ENCODE data around the gene TCF3. TPM values are rescaled to one million over a fixed set of nuclear protein-coding genes. Genes with fewer than 3 reads are reported as not detected.
"Not testable (repeated sequence)": the region's sequence is repeated elsewhere in the genome, so short reads cannot be mapped to it uniquely, and the experiment has no call there.

The TCF3 gene
- total and polyA plus RNA-seq, 11 donors, result 13.2 to 40.2 (median 22.3) TPM

DNA sequence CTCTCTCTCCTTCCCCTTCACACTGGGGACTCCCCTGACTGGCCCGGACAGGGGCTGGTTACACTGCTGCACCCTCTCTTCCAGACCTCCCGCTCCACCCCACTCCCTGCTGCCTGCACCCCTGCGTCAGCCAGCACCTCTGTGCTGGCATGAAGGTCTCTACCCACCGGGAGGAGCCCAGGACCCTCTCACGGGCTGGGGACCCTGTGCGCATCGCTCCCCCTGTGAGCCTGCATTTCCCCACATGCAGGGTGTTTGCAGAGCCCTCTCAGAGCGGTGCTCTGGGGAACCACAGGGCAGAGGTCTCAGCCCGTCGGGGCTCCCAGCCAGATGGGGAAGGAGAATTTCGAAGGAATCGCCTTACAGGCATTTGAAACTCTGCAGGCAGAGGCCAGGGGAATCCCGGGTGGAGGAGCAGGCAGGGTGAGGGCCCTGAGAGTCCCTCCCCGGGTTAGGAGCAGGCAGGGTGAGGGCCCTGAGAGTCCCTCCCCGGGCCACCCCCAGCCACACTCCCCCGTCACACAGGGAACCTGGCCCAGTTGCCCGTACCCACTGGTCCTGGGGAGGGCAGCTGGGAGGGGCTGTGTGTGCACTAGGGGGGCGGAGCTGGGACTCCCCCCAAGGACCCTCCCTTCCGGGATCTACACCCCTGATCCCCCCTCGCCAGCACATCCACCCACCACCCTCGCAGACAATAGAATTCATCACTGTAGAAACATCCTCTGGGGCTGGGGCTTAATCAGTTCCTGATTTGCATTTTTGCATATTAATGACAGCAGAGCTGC, 16.3 kb upstream of the TCF3 start:
- Histone ChIP-seq H3K4me3 (no peak overlapping the region), H3K9me3 (no peaks in the 10 kb centered on the region), H3K36me3 (no peaks in the 10 kb centered on the region), H3K27me3 (peaks cover 31 to 78% (median 58%) of the 10 kb centered on the region in 9 donors), H3K27ac (no peak overlapping the region), H3K4me1 (peaks cover 0 to 22% (median 4%) of the 10 kb centered on the region in 12 donors)
- no peak for TF ChIP-seq POLR2A (IDR thresholded peaks at IDR 0.05)
- TF ChIP-seq, protein P1, sequence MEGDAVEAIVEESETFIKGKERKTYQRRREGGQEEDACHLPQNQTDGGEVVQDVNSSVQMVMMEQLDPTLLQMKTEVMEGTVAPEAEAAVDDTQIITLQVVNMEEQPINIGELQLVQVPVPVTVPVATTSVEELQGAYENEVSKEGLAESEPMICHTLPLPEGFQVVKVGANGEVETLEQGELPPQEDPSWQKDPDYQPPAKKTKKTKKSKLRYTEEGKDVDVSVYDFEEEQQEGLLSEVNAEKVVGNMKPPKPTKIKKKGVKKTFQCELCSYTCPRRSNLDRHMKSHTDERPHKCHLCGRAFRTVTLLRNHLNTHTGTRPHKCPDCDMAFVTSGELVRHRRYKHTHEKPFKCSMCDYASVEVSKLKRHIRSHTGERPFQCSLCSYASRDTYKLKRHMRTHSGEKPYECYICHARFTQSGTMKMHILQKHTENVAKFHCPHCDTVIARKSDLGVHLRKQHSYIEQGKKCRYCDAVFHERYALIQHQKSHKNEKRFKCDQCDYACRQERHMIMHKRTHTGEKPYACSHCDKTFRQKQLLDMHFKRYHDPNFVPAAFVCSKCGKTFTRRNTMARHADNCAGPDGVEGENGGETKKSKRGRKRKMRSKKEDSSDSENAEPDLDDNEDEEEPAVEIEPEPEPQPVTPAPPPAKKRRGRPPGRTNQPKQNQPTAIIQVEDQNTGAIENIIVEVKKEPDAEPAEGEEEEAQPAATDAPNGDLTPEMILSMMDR (IDR thresholded peaks at IDR 0.05), result no peak
- WGBS, 4 donors, result 4 to 11% (median 5%) methylated on average over 16 to 21 of the region's 21 CpGs
- intact Hi-C loops (cut with DNase I), result no loop called here
- DNase-seq (no peak), ATAC-seq (no peak)

DNA sequence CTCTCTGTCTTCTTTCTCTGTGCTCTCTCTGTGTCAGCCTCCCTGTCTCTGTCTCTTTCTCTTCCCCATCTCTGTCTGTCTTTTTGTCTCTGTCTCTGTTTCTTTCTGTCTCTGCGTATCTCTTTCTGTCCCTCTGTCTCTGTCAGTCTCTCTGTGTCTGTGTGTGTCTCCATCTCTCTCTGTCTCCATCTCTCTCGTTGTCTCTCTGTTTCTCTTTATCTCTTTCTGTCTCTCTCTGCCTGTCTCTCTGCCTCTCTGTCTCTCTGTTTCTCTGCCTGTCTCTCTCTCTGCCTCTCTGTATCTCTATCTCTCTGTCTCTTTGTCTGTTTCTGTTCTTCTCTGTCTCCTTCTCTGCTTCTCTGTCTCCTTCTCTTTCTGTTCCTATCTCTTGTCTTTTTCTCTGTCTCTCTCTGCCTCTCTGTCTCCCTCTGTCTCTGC, 15.7 kb upstream of the TCF3 start:
- Histone ChIP-seq H3K4me1 (peaks cover 0 to 22% (median 4%) of the 10 kb centered on the region in 12 donors), H3K27me3 (peaks cover 28 to 72% (median 53%) of the 10 kb centered on the region in 9 donors), H3K36me3 (no peaks in the 10 kb centered on the region), H3K4me3 (no peak overlapping the region), H3K27ac (no peak overlapping the region), H3K9me3 (no peaks in the 10 kb centered on the region)
- ATAC-seq (no peak), DNase-seq (no peak)
- intact Hi-C loops (cut with DNase I), result no loop called here
- TF ChIP-seq, protein P1 (IDR thresholded peaks at IDR 0.05), result no peak
- no peak for TF ChIP-seq POLR2A (IDR thresholded peaks at IDR 0.05)
- WGBS, 4 donors, result 30 to 62% (median 36%) methylated on average over 2 of the region's 2 CpGs

DNA sequence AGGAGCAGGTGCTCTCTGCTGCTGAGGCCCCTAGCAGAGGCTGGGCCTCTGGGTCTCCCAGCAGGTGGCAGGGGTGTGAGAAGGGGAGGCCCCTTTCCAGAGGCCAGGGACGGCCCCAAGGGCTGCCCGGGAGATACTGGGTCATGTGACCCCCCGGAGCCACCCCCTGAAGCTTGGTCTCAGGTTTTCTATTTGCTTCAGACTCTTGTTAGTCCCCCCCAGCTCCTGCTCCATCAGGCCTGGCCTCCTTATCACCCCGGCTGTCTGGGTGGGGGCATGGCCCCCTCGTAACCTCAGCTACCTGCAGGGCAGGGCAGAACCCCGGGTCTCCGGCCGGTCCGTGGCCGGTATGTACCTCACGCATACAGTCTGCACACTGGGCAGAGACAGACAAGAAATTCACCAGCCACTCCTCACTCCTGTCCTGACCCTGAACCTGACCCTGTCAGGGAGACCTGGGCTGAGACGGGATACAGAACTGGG, 13.2 kb upstream of the TCF3 start:
- peaks cover 0 to 13% (median 0%) of the 10 kb centered on the region in 12 donors for H3K4me1 ChIP-seq
- no peak for TF ChIP-seq POLR2A (IDR thresholded peaks at IDR 0.05)
- TF ChIP-seq, protein P1 (IDR thresholded peaks at IDR 0.05), result no peak
- H3K27ac ChIP-seq, result no peak overlapping the region
- ATAC-seq (no peak), DNase-seq (no peak)
- WGBS, 4 donors, result 48 to 66% (median 53%) methylated on average over 7 to 12 of the region's 12 CpGs
- peaks cover 14 to 53% (median 31%) of the 10 kb centered on the region in 9 donors for H3K27me3 ChIP-seq
- H3K36me3 ChIP-seq, result no peaks in the 10 kb centered on the region
- intact Hi-C loops (cut with DNase I), result no loop called here
- H3K9me3 ChIP-seq, result peaks cover 0 to 3% (median 0%) of the 10 kb centered on the region in 12 donors
- H3K4me3 ChIP-seq, result no peak overlapping the region

DNA sequence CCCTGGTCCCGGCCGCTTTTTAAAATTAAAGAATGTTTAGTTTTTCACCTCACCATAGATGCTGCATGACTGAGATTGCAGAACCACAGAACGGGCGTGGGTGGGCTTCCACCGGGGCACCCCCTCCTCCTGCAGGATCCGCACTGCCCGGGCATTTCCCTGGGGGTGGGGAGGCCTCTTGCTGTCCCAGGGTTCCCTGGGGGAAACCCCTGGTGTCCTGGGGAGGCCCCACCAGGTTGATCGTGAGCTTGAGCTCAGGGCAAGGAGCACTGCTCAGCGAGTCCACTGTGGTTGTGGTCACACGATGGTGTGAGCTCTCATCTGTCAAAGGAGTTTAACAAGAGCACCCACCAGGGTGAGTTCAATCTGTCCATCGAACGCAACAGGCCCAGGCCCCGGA, 11.4 kb upstream of the TCF3 start:
- Histone ChIP-seq H3K4me1 (peaks cover 0 to 9% (median 0%) of the 10 kb centered on the region in 12 donors), H3K4me3 (no peak overlapping the region), H3K27me3 (peaks cover 7 to 43% (median 20%) of the 10 kb centered on the region in 9 donors), H3K27ac (no peak overlapping the region), H3K36me3 (no peaks in the 10 kb centered on the region), H3K9me3 (peaks cover 0 to 3% (median 0%) of the 10 kb centered on the region in 12 donors)
- WGBS, 4 donors, result 62 to 72% (median 71%) methylated on average over 13 of the region's 13 CpGs
- ATAC-seq (no peak), DNase-seq (no peak)
- intact Hi-C loops (cut with DNase I), result no loop called here
- TF ChIP-seq POLR2A (IDR thresholded peaks at IDR 0.05), result no peak
- TF ChIP-seq, protein P1 (IDR thresholded peaks at IDR 0.05), result no peak

DNA sequence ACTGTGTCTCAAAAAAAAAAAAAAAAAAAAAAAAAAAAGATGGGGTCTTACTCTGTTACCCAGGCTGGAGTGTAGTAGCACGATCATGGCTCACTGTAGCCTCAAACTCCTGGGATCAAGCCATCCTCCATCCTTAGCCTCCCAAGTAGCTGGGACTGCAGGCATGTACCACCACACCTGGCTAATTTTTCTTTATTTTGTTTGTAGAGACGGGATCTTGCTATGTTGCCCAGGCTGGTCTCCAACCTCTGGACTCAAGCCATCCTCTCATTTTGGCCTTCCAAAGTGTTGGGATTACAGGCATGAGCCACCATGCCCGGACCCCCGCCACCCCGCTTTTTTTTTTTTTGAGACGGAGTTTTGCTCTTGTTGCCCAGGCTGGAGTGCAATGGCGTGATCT, 10.8 kb upstream of the TCF3 start:
- intact Hi-C loops (cut with DNase I); H3K9me3 ChIP-seq; H3K4me3 ChIP-seq; H3K36me3 ChIP-seq; H3K4me1 ChIP-seq; H3K27ac ChIP-seq; DNase-seq; ATAC-seq: not testable (repeated sequence)
- WGBS, 4 donors, result 87 to 91% (median 90%) methylated on average over 7 of the region's 7 CpGs
- peaks cover 3 to 37% (median 14%) of the 10 kb centered on the region in 9 donors for H3K27me3 ChIP-seq
